Measurements from ENCODE around the gene RASAL1.
"Not testable (repeated sequence)": the region's sequence is repeated elsewhere in the genome, so short reads cannot be mapped to it uniquely, and the experiment has no call there.

Gene RASAL1

DNA sequence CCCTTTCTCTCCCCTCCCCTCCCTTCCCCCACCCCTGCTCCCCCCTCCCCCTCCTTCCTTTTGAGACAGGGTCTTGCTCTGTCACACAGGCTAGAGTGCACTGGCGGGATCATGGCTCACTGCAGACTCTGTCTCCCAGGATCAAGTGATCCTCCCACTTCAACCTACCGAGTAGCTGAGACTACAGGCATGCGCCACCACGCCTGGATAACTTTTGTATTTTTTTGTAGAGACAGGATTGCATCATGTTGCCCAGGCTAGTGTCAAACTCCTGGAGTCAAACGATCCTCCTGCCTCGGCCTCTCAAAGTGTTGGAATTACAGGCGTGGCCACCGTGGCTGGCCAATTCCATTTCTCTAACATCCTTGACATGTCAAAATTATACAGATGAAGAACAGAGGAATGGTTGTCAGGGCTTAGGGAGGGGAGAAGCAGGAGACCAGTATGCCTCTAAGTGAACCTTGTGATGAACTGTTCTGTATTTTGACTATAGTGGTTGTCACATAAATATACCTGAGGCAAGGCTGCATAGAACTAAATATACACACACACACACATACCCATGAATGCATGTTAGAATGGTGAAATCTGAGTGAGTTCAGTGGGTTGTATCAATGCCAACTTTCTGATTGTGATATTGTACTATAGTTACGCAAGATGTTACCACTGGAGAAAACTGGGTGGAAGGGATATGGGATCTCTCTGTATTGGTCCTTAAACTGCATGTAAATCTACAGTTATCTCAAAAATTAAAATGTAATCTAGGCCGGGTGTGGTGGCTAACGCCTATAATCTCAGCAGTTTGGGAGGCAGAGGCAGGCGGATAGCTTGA lies 10.4 kb upstream of the RASAL1 start:
- H3K4me3 ChIP-seq (ENCODE audit: low read depth, low read length) = no peak overlapping the region
- no peak for DNase-seq (ENCODE audit: low read depth)
- TF ChIP-seq, protein P1, sequence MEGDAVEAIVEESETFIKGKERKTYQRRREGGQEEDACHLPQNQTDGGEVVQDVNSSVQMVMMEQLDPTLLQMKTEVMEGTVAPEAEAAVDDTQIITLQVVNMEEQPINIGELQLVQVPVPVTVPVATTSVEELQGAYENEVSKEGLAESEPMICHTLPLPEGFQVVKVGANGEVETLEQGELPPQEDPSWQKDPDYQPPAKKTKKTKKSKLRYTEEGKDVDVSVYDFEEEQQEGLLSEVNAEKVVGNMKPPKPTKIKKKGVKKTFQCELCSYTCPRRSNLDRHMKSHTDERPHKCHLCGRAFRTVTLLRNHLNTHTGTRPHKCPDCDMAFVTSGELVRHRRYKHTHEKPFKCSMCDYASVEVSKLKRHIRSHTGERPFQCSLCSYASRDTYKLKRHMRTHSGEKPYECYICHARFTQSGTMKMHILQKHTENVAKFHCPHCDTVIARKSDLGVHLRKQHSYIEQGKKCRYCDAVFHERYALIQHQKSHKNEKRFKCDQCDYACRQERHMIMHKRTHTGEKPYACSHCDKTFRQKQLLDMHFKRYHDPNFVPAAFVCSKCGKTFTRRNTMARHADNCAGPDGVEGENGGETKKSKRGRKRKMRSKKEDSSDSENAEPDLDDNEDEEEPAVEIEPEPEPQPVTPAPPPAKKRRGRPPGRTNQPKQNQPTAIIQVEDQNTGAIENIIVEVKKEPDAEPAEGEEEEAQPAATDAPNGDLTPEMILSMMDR (IDR thresholded peaks at IDR 0.05; ENCODE audit: low read depth, low read length) = no peak
- TF ChIP-seq MYC (IDR thresholded peaks at IDR 0.05; ENCODE audit: low read depth, low read length) = no peak
- TF ChIP-seq, protein P2, sequence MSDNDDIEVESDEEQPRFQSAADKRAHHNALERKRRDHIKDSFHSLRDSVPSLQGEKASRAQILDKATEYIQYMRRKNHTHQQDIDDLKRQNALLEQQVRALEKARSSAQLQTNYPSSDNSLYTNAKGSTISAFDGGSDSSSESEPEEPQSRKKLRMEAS (IDR thresholded peaks at IDR 0.05; ENCODE audit: low read depth, low read length) = no peak
- TF ChIP-seq POLR2A (IDR thresholded peaks at IDR 0.05; ENCODE audit: extremely low read depth, insufficient read length) = no peak

DNA sequence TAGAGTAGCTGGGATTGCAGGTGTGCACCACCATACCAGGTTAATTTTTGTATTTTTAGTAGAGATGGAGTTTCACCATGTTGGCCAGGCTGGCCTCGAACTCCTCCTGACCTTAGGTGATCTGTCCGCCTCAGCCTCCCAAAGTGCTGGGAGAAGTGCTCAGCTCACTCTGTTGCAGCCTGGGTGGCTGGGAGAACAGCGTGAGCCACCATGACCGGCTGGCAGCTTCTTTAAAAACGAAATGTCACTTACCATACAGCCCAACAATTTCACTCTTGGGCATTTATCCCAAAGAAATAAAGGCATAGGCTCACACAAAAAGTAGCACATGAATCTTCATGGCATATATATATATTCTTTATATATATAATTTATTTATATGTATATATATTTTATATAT lies 9.2 kb upstream of the RASAL1 start:
- TF ChIP-seq, protein P2 (IDR thresholded peaks at IDR 0.05; ENCODE audit: low read depth, low read length) = no peak
- TF ChIP-seq, protein P1 (IDR thresholded peaks at IDR 0.05; ENCODE audit: low read depth, low read length) = no peak
- TF ChIP-seq POLR2A (IDR thresholded peaks at IDR 0.05; ENCODE audit: extremely low read depth, insufficient read length) (no peak), MYC (IDR thresholded peaks at IDR 0.05; ENCODE audit: low read depth, low read length) (no peak)
- H3K4me3 ChIP-seq (ENCODE audit: low read depth, low read length) = no peak overlapping the region
- DNase-seq (ENCODE audit: low read depth) = no peak

DNA sequence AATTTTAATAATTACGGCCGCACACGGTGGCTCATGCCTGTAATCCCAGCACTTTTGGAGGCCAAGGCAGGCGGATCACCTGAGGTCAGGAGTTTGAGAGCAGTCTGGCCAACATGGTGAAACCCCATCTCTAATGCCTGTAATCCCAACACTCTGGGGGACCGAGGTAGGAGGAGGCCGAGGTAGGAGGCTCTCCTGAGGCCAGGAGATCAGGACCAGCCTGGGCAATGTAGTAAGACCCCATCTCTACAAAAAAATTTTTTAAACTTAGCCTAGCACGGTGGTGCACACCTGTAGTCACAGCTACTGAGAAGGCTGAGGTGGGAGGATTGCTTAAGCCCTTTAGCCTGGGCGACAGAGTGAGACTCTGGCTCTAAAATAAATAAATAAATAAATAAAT lies 8.4 kb upstream of the RASAL1 start:
- DNase-seq (ENCODE audit: low read depth) = no peak
- TF ChIP-seq, protein P1 (IDR thresholded peaks at IDR 0.05; ENCODE audit: low read depth, low read length) = no peak
- TF ChIP-seq MYC (IDR thresholded peaks at IDR 0.05; ENCODE audit: low read depth, low read length) (no peak), POLR2A (IDR thresholded peaks at IDR 0.05; ENCODE audit: extremely low read depth, insufficient read length) (no peak)
- TF ChIP-seq, protein P2 (IDR thresholded peaks at IDR 0.05; ENCODE audit: low read depth, low read length) = no peak
- no peak overlapping the region for H3K4me3 ChIP-seq (ENCODE audit: low read depth, low read length)

DNA sequence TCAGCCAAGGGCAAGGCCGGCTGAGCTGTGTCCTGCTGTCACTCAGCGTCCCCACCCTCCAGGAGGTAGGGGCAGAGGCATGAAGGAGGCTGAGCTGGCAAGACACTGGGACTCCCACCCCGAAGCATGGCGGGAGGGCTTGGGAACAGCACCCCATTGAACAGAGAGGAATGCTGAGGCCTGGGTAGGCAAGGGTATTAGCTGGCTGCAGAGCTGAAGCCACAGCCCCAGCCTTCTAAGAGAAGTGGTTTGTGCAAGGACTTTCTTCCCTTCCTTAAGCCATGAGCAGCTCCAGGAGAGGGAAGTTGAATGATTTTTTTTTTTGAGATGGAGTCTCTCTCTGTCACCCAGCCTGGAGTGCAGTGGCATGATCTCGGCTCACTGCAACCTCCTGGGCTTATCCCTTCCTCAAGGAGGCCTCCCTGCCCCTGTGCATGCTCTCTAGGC lies 7.3 kb upstream of the RASAL1 start:
- no peak for DNase-seq (ENCODE audit: low read depth)
- TF ChIP-seq, protein P2 (IDR thresholded peaks at IDR 0.05; ENCODE audit: low read depth, low read length) = no peak
- TF ChIP-seq POLR2A (IDR thresholded peaks at IDR 0.05; ENCODE audit: extremely low read depth, insufficient read length) = no peak
- TF ChIP-seq, protein P1 (IDR thresholded peaks at IDR 0.05; ENCODE audit: low read depth, low read length) = no peak
- TF ChIP-seq MYC (IDR thresholded peaks at IDR 0.05; ENCODE audit: low read depth, low read length) = no peak
- no peak overlapping the region for H3K4me3 ChIP-seq (ENCODE audit: low read depth, low read length)

DNA sequence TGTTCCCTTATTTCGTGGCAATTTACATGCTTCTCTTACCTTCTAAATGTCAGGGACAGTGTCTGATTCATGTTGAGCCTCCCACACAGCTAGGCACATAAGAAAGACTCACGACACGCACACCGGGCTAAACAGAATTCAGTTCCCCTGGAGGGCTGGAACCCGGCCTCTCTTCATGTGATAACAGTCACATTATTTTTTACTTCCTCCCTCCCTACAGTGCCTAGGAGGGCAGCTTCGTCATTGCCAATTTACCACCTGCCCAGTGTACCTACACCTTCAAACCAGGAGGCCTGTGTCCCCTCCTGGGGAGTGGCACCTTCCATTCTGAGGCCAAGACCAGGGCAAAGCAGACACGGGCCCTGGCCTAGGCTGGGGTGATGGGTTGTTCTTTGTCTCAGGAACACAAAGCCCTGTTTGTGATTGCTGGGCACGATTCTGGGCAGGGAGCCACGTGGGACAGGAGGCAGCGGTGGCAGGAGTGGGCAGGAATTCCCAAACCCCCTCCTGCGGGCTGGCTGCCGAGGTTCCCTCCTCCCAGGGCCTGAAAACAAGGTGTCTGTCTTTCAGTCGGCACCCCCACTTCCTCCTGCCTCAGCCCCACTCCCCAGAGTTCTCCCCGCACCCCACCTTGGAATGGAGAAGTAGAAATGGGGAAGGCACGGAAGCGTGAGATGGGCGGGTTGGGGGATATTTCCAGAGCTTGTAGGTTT lies 6.8 kb upstream of the RASAL1 start:
- H3K4me3 ChIP-seq (ENCODE audit: low read depth, low read length) = no peak overlapping the region
- peak; percentile 66 for DNase-seq (ENCODE audit: low read depth)
- TF ChIP-seq POLR2A (IDR thresholded peaks at IDR 0.05; ENCODE audit: extremely low read depth, insufficient read length) = no peak
- TF ChIP-seq, protein P2 (IDR thresholded peaks at IDR 0.05; ENCODE audit: low read depth, low read length) = no peak
- TF ChIP-seq, protein P1 (IDR thresholded peaks at IDR 0.05; ENCODE audit: low read depth, low read length) = no peak
- TF ChIP-seq MYC (IDR thresholded peaks at IDR 0.05; ENCODE audit: low read depth, low read length) = no peak

DNA sequence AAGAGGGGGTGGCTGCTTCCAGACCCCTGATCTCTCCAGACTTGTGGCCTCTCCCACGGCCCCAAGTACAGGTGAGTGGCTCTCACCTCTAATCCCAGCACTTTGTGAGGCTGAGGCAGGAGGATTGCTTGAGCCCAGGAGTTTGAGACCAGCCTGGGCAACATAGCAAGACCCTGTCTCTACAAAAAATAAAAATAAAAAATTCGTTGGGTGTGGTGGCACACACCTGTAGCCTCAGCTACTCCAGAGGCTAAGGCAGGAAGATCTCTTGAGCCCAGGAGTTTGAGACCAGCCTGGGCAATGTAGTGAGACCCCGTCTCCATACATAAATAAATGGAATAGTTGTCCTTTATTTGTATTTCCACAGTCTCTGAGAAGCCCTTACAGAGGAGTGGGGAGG lies 6.2 kb upstream of the RASAL1 start:
- not testable (repeated sequence) for DNase-seq (ENCODE audit: low read depth); H3K4me3 ChIP-seq (ENCODE audit: low read depth, low read length)
